ENCODE results near the gene ONECUT1. TPM values are rescaled to one million over a fixed set of nuclear protein-coding genes. Genes with fewer than 3 reads are reported as not detected.
A peak's percentile ranks its signal among the peaks of the same experiment; 100 is the strongest.

ONECUT1 gene
- total RNA-seq, 1 donor from 2014 or later, result not detected

DNA sequence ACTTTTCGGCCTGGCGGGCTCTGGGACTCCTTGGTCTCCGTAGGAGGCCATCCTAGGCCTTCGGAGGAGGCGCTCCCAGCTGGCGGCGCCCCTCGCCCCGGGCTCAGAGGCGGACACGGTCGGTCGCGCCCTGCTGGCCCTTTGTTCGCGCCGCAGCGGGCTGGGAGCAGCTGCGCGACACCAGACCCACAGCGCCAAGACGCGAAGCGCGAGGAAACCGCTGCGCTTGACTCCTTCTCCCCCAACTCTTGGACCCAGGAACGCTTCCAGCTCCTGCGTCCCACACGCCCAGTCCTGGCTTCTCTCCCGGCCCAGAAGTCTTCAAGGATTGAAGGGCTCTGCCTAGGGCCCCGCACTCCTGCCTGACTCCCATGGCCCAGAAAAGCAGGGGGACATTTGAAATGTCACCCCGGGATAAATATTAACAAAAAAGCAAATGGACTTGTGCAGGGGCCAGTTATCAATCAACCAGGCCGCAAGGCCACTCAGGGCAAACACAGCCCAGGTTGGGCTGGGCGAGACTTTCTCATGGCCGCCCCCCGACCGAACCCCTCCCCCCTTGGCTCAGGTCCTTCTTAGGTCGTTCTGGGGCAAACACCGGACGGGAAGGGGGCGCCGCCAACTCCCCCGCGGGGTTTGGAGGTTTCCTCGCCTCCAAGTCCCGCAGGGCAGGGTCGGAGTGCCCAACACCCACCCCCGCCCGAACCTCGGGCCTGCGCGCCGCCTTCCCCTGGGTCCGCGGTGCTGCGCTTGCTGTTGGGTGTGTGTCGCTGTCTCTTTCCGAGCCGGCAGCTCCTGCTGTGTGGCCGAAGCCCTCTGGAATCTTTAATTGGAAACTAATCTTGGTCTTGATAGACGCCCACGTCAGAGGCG, 5.1 kb downstream of the ONECUT1 start:
- intact Hi-C loops (cut with DNase I), result loop anchor here (5.0 kb wide), 2 partner anchors 412 to 932 kb away; no protein-coding TSS in a partner anchor
- no peak for DNase-seq
- no peak for ATAC-seq (ENCODE audit: poor library complexity)

- no peak for DNase-seq
- ATAC-seq (ENCODE audit: poor library complexity), result no peak
- intact Hi-C loops (cut with DNase I), result loop anchor here (5.0 kb wide), 2 partner anchors 413 to 933 kb away; no protein-coding TSS in a partner anchor
These were observed 6.0 kb downstream of the ONECUT1 start for GRCh38 chr15:52783929-52784798.

DNA sequence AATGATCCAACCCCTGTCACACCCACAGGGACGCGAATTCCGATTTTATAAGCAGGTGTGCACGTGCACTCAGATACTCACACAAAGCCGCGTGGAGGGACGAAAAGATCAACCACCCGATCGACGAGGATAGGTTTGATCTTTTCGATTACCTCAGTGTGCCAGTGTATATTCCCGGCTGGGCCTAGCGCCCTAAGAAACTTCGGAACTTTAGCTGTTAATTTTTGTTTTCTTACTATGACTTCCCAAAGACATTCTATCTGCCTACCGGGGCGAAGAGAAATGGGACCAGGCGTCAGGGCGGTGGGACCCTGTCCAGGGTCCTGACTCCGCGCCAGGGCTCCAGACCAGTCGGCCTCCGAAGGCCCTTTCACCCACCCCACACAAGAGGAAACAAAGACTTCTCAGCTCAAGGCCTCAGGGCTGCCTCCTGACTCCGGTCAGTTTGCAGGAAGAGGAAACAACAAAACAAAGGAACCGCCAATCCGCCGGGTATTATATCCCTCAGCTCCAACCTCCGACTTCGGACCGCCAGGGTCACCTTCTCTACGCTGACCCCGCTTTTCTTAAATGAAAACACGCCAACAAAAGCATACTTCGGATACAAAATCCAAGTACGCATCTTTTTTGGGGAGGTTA, 6.8 kb downstream of the ONECUT1 start:
- intact Hi-C loops (cut with DNase I), result loop anchor here (5.0 kb wide), 2 partner anchors 414 to 934 kb away; no protein-coding TSS in a partner anchor
- ATAC-seq (ENCODE audit: poor library complexity) (no peak), DNase-seq (no peak)

- intact Hi-C loops (cut with DNase I), result loop anchor here (5.0 kb wide), 2 partner anchors 415 to 935 kb away; no protein-coding TSS in a partner anchor
- ATAC-seq (ENCODE audit: poor library complexity), result no peak
These were observed 7.6 kb downstream of the ONECUT1 start for GRCh38 chr15:52782514-52782913.

GRCh38 chr15:52780172-52780980, 9.8 kb downstream of the ONECUT1 start:
- ATAC-seq (ENCODE audit: poor library complexity) (peak; percentile 82), DNase-seq (peak; percentile 72)
- intact Hi-C loops (cut with DNase I), result loop anchor here (5.0 kb wide), 2 partner anchors 417 to 937 kb away; no protein-coding TSS in a partner anchor

More at GRCh38 chr15:52782514-52782913, 7.6 kb downstream of the ONECUT1 start:
- no peak for DNase-seq

- intact Hi-C loops (cut with DNase I), result no loop called here
- DNase-seq (no peak), ATAC-seq (ENCODE audit: poor library complexity) (no peak)
These were observed 11.7 kb downstream of the ONECUT1 start for GRCh38 chr15:52778457-52778856.

DNA sequence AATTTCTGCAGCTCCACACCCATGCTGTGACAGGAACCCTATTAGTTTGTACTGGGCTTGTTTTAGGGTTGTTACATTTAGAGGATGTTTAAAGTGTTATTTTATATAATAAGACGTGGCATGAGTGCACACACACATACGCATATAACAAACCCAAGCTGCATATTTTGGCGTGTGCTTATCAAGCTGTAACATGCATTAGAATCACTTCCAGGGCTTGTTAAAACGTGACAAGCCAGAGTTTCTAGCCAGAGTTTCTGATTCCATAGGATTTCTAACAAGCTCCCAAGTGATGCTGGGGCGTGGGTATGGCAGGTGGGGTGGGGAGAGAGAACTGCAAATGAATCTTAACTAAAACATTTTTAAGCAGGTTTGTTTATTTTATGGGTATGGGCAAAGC, 17.4 kb downstream of the ONECUT1 start:
- DNase-seq (no peak), ATAC-seq (ENCODE audit: poor library complexity) (no peak)
- intact Hi-C loops (cut with DNase I), result no loop called here

DNA sequence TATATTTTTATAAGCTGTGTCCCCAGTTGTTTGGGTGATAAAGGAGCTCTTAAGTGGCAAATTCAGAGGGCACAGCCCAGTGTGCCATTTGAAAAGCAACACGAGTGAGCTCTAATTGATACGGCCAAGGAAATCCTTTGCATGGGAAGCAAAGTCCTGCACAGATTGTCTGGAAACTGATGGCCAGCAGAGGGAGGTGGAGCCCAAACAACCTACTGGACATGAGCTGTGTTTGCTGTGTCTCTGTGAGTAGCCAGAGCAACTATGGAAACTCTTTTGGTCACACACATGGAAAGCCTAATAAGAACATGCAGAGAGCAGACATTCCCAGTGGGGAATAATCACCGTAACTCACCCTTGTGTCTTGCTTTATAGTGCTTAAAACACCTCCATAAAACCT, 24.4 kb downstream of the ONECUT1 start:
- DNase-seq, result no peak
- no peak for ATAC-seq (ENCODE audit: poor library complexity)
- intact Hi-C loops (cut with DNase I), result no loop called here

- DNase-seq (no peak), ATAC-seq (ENCODE audit: poor library complexity) (no peak)
- intact Hi-C loops (cut with DNase I), result no loop called here
These were observed 25.4 kb downstream of the ONECUT1 start for GRCh38 chr15:52764731-52765130.

GRCh38 chr15:52762621-52763020, 27.5 kb downstream of the ONECUT1 start:
- ATAC-seq (ENCODE audit: poor library complexity), result no peak
- no peak for DNase-seq
- intact Hi-C loops (cut with DNase I), result no loop called here

DNA sequence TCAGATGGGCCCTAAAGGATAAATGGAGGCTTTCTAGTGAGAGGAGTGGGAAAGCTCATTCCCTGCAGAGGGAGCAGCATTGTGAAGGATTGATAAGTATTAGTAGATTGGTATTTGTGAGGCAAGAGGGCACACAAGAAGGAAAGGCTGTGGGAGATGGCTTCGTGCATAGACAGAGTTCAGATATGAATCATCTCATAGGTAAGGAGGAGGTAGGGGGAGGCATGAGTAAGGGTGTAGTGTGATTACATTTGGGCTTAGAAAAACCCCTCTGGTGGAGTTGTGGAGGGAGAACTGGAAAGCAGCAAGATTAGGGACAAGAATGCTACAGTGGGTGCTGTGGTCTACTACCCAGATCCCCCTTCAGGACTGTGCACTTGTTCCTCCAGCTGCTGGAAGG, 29.6 kb downstream of the ONECUT1 start:
- DNase-seq, result no peak
- ATAC-seq (ENCODE audit: poor library complexity), result no peak
- intact Hi-C loops (cut with DNase I), result no loop called here

GRCh38 chr15:52759969-52760368, 30.2 kb downstream of the ONECUT1 start:
- DNase-seq (no peak), ATAC-seq (ENCODE audit: poor library complexity) (no peak)
- intact Hi-C loops (cut with DNase I), result no loop called here

- intact Hi-C loops (cut with DNase I), result no loop called here
- DNase-seq, result no peak
- ATAC-seq (ENCODE audit: poor library complexity), result no peak
These were observed 32.6 kb downstream of the ONECUT1 start for GRCh38 chr15:52757496-52757895.

GRCh38 chr15:52751522-52751921, 38.6 kb downstream of the ONECUT1 start:
- intact Hi-C loops (cut with DNase I), result no loop called here
- ATAC-seq (ENCODE audit: poor library complexity), result no peak
- no peak for DNase-seq

DNA sequence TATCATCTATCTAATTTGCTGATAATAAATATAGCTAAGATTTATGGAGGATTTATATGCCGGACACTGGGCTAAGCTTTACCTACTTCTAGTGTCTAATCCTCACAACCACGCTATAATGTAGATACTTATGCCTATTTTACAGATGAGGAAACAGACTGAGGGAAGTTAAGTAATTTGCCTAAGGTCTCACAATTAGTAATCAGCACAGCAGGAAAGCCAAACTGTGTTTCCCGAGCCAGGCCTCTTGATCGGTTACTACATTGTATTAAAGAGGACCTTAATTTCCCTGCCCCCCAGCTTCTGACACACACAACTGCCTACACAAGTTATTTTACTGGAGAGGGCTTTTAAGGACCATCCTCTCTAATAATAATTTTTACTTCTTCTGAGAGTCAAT, 40.9 kb downstream of the ONECUT1 start:
- no peak for DNase-seq
- intact Hi-C loops (cut with DNase I), result no loop called here
- no peak for ATAC-seq (ENCODE audit: poor library complexity)

DNA sequence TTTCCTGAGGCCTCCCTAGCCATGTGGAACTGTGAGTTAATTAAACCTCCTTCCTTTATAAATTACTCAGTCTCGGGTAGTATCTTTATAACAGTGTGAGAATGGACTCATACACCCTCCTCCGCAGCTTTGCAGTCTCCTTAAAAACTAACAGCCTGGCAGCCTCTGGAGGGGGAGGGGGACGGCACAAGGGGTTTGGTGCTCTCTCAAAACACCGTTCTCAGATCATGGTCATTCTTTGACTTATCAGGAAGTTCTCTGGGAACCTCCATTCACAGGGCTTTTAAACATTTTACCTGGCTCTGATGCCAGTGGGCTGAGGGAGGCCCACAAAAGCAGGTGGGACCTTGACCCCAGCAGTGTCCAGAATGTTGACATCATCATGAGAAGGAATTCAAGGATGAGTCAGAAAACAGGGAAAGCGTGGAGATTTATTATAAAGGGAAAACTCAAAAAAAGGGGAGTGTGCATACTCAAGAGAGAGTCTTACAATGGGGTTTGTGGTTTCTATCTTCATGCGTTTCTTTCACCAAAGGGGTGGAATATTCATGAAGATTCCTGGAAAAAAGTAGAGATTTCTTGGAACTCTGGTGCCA, 43.9 kb downstream of the ONECUT1 start:
- DNase-seq, result no peak
- intact Hi-C loops (cut with DNase I), result no loop called here
- ATAC-seq (ENCODE audit: poor library complexity), result no peak

- no peak for DNase-seq
- intact Hi-C loops (cut with DNase I), result no loop called here
- ATAC-seq (ENCODE audit: poor library complexity), result no peak
These were observed 44.6 kb downstream of the ONECUT1 start for GRCh38 chr15:52745326-52746161.
